Fibroblast of gingiva (primary cell): Measurements from ENCODE around the gene BHMT2.

Experiments used
- DNase-seq: peaks from one replicate; pipeline ENCODE4 v3.0.0-alpha.2; 2011; ENCODE audit warnings: low read depth

The BHMT2 gene, protein sequence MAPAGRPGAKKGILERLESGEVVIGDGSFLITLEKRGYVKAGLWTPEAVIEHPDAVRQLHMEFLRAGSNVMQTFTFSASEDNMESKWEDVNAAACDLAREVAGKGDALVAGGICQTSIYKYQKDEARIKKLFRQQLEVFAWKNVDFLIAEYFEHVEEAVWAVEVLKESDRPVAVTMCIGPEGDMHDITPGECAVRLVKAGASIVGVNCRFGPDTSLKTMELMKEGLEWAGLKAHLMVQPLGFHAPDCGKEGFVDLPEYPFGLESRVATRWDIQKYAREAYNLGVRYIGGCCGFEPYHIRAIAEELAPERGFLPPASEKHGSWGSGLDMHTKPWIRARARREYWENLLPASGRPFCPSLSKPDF

DNA sequence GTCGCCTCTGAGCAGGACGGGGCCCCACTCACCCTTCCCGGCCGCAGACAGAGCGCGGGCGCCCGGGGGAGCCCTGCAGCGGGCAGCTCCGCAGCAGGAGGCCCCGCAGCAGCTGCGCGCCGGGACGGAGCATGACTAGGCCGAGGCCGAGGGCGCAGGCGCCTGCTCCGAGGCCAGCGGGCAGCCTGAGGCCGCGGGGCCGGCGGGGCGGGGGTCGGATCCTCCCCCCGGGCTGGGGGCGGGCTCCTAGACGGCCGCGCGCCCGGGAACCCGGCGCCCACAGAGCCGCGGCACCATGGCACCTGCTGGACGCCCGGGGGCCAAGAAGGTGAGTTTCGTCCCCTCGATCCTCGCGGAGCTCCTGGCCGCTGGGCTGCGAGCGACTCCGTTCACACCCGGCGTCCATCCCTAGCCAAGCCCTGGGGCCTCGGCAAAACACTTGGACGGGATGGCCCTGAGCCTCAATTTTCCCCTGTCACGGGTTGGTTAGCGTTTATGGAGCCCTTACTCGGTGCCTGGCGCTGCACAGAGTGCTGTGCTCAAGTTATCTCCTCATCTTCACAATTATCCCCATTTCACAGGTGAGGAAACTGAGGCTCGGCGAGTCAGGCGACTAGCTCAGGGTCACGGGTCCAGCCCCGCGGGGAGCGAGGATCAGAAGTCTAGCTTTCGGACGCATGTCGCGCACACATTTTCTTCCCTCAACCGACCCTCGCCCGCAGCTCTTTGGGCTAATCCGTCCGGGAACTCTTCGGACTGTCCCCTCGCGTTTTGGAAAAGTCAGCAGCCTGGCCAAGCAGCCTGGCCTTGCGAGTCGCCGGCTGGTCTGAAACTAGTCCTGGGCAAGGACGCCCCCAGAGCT, at the start of gene BHMT2, which contains the start of gene DMGDH:
TSS of gene BHMT2 (plus strand) at position 280 of the 862 bp plus-strand sequence. CDS start at position 296, 16 bp downstream.
TSS of gene DMGDH (minus strand) at position 187 of the 862 bp plus-strand sequence. CDS start at position 133, 54 bp downstream.
- DNase-seq: peak; percentile 38

DNA sequence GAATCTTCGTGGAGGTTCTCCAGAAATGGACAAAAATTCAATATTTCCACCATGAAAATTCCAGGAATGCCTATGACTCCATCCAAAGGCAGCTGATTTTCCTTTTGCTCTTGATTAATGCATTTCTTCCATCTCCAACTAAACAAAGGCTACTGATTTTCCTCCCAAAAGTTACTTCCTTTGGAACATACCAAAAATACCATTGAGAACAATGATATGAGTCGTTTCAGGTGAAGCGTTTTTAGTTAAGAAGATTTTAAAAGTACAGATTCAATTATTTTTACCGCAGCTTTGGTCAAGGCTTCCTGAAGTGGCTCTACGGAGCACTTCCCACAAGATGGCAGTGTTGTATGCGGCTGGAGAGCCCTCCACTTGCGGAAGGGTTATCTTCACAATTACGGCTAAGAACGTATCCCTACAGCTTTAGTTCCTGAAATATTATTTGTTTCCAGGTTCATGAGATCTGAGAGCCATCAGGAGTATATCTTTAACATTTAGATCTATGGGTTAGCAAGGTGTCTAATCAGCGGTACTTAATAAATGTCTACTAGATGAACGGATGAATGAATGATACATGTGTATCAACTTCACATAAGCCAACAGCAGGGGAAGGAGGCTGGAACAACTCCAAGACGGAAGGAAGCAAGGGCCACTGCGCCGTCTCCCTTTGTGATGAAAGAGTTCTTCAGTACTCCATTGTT, 48.6 kb upstream of the BHMT2 start:
- DNase-seq: peak; percentile 51

DNA sequence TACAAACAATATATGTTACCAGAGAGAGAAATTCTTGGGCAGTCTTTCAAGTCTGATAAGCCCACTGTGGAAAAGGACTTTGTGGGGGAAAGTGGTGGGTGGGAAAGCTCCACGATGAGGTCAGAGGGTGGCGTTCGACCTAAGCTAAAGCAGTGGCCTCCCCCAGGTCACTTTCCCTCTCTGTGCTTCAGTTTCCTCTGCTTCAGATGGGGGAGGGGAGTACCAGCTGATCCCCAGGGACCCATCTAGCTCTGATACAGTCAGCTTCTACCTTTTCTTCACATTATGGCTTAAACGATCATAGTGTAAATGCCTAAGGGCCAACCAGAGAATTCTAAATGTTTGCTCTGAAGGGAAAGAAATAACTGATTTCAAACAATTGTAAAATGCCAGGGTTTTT, 47.8 kb upstream of the BHMT2 start:
- no peak for DNase-seq

DNA sequence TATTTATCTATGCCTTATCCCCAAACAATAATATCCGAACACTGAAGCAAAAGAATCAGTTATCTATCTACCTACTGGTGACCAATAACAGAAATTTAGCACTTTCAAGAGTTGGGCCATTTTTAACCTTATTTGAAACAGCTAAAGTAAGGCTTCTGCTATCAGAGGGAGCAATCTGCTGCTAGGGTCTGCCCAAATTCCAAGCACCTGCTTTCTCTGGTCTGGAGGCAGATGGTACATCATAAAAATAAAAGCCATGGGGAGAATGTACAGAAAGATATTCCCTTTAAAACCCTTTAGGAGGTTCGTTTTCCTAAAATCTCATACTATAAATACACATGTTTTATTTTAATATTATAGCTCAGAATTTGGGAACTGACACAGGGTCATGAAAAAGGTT, 46.8 kb upstream of the BHMT2 start:
- DNase-seq: no peak

DNA sequence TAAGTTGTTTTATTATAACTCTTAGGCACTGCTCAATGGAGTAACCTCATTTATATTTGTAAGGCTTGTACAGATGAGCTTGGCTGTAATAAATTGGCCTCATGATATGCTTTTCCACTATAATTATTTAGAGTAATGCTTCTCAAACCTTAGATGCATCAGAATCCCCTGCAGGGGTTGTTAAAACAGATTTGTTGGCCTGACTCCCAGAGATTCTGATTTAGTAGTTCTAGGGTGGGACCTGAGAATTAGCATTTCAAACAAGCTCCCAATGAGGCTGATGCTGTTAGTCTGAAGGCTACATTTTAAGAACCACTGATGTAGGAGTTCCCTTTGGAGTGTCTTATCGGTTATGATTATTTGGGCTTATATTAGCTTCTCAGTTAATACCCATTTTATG, 46.2 kb upstream of the BHMT2 start:
- DNase-seq: no peak

DNA sequence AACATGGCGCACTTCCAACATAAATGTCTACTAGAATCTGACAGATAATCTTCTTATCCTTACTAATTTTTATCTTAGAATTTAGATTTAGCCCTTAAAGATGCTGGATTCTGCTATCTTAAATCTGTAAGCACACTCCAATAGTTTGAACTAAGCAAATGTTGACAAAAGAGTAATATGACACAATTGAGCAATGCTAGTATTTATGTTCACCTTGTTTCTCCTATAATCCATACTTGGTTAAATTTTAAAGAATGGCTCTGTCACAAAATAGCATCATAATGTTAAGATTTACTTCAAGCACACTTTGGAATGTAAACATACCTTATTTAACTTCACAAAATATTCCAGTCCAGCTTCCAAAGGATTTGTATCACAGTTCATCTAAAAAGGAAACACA, 45.6 kb upstream of the BHMT2 start:
- no peak for DNase-seq

DNA sequence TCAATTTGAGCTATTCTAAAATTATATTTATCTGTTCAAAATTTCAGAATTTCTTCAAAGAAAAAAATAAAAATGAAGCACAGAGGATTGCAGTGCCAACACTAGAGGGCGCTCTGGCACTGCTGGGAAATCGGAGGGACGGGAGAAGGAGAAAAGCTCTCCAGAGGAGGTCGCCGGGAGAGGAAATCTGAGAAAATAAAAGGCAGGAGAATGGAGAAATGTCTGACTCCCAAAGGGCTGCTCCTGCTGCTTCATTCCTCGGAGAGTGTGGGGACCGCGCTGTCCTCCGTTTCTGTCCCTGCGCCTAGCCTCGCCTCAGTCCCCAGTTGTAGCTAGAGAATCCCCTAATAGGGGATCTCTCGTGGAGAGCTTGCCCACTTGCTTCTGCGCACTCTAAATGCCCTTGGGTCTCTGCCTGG, 44.5 kb upstream of the BHMT2 start:
- peak; percentile 56 for DNase-seq

DNA sequence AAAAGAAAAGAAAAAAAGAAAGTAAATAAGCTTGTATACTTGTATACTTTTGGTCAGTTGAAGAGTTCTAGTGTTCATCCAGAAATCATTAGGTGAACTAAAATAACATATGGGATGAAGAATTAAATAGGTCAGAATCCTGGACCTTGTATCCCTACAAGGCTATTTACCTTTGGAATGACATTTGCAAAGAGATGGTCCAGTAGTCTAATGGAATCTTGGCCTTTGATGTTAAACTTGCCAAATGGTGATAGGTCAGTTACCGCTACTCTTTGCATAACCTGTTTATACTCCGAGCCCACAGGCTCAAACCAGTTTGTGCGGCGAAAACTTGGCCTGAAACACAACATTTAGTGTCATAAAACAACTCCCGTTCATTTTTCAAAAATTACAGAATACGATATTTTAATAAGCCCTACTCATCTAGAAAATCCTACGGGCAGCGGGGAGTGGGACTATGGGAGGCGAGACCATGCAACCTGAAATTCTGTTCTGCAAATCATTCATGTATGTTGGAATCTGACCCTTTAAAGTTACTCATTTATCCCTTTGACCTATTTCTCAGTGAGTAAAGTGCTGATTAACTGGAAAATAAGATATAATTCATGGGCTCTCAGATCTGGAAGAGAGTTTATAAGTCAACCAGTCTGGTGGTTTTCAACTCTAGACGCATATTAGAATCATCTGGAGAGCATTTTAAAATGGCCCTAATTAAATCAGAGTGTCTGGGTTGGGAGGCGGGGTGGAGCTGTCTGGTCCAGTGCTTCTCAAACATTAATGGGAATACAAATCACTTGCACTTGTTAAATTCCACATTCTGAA, 38.7 kb upstream of the BHMT2 start:
- DNase-seq: no peak

DNA sequence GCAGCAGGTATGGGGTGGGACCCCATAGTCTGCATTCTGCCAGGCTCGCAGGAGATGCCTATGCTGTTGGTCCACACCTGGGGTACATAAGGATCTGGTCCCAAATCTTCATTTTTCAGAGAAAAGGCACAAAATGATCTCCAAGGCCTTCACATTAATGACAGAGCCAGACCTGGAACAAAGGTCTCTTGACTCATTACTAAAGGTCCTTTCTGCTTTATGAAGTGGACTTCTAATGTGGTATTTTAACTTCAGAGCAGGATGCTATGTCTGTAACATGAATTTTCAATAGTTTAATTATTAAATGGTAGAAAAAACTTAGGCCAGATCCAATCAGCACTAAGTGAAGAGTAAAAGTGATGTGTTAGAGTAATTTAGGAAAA, 38.1 kb upstream of the BHMT2 start:
- no peak for DNase-seq

DNA sequence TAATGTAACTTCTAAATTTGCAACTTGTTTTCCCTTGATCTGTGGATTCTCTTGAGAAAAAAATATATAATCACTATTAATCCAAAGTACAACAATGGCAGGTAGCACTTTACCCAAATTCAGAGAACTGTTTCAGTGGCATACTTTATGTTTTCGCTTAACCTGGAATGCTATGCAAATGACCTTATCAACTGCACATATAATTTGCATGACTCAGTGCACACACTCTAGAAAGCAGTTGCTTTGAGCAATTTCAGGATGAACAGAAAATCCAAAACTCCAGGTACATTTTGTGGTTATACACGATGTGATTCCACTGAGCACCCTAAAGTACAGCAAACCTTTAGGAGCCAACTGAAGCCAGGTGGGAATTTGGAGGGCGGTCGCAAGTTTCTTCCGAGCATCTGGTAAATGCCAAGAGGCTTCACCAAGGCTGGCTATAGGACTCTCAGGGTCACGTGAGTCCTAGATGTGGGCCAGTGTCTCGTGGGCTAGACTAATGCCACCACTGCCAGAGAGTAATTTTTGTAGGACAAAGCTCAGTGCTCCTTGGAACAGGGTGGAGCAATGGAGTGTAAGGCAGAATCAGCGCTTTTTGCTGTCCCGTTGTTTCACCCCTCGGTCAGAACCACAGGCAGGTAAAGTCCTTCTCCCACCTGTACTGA, 37.4 kb upstream of the BHMT2 start:
- no peak for DNase-seq

DNA sequence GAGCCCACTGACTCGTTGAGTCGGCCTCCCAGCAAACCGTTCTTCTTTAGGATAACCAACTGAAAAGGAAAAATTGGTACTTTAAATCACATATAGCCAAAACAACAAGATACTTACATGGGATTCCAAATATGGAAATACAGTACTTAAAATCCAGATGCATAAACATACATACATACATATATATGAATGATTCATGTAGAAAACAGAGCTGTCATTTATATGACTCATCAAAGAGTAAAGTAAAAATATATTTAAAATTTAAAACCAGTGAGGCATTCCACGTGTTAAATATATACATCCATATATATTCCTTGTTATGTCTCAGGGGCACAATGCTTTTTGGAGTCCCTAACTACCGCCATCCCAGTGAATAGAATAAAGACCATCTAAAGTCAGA, 36.8 kb upstream of the BHMT2 start:
- DNase-seq: no peak

DNA sequence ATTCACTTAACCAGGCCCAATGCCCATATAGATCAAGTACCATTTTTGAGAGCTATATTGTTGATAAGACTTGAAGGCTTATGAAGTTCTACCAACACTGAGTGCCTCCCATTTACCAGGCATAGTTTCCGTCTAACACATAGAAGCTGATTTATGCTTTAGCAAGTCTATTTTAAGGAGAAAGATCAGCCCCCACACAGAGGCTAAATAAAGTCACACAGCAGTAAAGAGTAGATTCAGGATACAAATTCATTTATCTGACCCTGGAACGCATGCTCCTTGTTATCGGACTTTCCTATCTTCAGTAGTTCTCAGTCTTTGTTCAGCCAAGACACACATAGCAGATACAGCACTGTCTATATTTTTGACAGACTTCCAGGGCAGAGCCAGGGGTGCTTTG, 34.3 kb upstream of the BHMT2 start:
- DNase-seq: no peak

DNA sequence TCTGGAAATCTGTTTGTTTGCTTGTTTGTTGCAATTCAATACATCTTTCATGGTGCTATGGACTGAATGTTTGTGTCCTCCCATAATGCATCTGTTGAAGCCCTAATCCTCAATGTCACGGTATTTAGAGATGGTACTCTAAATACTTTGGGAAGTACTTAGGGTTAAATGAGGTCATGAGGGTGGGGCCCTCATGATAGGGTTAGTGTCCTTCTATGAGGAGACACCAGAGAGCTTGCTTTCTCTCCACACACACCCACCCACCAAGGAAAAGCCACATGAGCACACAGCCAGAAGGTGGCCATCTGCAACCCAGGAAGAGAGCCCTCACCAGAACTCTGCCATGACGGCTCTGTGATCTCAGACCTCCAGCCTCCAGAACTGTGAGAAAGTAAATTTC, 32.8 kb upstream of the BHMT2 start:
- DNase-seq: no peak

DNA sequence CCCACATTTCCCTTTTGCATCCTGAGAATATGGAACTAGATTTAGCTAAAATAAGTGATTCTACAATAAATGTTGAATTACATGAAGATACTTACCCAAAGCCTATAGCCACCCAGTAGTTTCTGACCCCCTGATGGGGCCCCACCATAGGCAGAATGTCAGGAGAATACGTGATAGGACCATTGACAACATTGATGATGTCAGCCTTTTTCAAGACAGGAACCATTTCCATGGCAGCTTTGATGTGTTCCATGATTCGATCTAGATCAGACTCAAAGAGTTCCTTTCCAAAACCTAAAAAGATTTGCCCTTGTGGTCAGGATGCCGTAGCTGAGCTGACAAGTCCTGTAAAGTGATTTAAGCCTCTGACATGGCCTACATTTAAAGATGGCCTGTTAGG, 27.4 kb upstream of the BHMT2 start:
- no peak for DNase-seq

DNA sequence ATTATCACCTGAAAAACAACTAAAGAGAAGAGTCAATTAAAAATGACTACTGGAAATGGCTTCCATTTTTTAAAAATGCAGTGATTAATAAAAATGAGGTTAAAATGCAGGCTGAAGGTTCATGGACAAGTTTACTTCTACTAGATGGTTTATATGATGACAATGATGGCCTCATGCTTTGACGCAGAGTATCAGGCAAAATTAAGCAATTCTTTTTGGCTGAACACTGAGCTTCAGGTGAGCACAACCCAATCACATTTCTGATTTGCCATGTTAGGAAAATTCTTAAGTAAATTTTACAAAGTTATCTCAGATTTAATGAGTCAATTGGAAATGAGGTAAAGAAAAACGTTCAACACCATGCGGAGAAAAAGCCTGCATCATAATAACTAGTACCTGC, 22.4 kb upstream of the BHMT2 start:
- no peak for DNase-seq

DNA sequence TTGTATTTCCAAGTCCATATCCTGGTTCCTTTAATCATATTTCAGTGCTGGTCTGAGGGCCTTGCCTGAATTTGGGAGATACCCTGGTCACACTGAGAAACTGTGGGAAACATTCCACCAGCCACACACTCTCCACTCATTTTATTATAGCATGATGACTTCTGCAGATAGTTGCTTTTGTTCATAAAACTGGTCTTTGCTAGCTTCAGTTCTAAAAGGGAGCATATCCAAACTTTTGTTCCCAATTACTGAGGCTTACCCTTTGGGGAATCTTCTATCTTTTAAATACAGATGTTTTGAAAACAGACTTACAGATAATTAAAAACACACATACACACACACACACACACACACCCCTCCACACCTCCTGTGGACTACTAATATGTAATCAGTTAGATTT, 21.1 kb upstream of the BHMT2 start:
- no peak for DNase-seq

DNA sequence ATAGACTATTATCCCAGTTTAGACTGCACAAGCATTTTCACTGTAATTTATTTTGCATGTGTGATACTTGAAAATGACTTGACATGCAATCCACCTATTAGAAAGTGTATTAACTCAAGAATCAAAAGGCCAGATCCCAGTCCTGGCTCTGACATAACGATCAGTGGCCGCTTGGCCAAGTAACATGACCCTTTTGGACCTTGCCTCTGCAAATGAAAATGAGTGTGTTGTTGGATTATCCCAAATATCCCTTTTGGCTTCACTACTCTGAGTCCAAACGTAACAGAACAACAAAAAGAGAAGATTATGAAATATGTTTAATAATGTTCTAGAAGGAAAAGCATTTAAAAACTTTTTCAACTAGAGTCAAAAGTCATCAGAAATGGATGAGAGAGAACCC, 19.1 kb upstream of the BHMT2 start:
- no peak for DNase-seq

DNA sequence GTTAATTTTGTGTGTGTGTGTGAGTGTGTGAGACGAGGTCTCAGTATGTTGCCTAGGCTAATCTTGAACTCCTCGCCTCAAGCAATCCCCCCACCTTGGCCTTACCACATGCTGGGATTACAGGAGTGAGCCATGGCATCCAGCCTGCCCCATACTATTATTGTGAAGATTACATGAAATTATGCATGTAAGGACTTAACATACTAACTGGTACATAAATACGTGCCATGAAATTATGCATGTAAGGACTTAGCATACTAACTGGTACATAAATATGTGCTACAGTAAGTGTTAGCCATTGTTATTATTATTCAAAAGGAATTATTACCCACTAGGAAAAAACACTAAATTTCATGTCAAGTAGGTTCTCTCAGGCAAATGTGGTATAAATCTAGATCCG, 16.2 kb upstream of the BHMT2 start:
- DNase-seq: no peak

DNA sequence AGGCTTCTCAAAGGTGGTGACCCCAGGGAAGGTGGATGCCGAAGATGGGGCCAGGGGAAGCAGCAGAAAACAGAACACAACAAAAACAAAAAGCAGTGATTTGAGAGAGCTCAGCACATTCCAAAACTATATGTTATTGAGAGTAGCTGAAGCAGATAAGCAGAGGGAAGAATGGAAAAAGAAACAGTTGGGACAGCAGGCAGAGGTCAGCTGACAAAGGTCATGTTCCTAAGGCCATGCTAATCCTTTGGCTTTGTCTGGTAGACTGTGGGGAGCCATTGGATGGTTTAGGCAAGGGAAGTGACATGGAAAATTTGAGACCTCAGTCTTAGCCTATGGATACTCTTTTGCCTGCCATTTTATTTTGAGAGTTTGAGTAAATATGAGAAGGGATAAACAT, 14.6 kb upstream of the BHMT2 start:
- DNase-seq: no peak

DNA sequence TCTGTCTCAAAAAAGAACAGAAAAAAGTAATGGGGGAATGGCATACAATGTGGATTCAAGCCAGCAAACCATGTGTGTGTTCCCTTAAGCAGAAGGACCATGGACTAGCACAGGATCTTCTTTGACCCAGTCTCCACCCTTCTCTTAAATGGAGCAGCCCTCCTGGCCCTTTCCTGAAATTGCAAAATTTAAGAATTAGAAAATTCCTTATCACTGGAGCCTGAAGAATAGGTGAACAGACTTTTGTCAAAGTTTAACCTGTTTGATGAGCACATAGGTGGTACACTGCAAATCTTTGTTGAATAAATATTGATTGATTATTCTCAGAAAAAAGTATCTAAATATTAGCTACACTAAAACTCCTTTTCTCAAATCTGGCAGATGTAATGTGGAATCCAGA, 12.7 kb upstream of the BHMT2 start:
- DNase-seq: no peak

DNA sequence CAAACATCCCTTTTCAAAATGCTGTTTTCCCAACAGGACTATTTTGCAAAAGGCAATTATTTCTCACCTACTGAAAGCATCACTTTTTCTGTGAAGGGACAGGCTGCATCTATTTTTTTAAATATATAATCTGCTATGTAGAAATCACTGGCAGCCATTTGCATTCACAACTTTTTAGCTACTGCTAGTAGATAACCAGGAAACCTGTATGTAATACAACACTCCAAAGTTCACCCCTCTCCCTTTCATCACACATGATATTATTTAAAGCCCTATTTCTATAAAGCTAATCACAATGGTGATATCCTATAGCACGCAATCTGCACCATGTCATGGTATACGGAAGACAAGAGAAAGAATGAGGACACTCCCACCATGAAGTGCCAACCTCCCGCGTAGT, 9.9 kb upstream of the BHMT2 start:
- no peak for DNase-seq
